Measurements from ENCODE around the gene ZC3H12D. TPM values are rescaled to one million over a fixed set of nuclear protein-coding genes. Genes with fewer than 3 reads are reported as not detected.

ZC3H12D gene
- total and polyA plus RNA-seq, 2 of the 13 experiments (the other 11 are each of a cell fraction or from before 2014, with no cell fraction given) = 1.2 to 2.7 TPM

DNA sequence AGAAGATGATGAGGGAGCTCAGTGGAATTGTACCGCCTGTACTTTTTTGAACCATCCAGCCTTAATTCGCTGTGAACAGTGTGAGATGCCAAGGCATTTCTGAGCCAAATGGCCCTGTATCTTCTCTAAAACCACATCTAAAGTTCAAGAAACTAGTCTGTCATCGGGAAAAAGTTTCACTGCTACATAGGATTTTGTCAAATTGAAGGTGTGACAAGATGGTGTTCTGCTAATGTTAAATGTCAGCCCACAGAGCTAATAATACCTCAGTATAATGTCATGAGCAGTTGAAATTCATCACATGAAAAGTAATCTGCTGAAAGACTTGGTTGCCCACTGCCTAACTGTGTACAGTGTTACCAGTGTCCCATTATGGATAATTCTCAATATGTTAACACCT is 75.2 kb downstream of the ZC3H12D start:
- H4K20me1 ChIP-seq (ENCODE audit: insufficient read depth, low read length) = no peaks in the 10 kb centered on the region
- no peaks in the 10 kb centered on the region for H3K79me2 ChIP-seq (ENCODE audit: insufficient read depth, low read length)
- no peaks in the 10 kb centered on the region for H3K9me3 ChIP-seq (ENCODE audit: low read length)
- peaks cover 4 to 23% of the 10 kb centered on the region in 2 experiments for H3K36me3 ChIP-seq (replicated peaks in 1 of 2; ENCODE audit: control insufficient read depth in 1 of 2, insufficient read depth in 2 of 2, low read length in 2 of 2)
- no peak overlapping the region for H2AFZ ChIP-seq (ENCODE audit: low read length)
- 98% methylated on average over 3 of the region's 3 CpGs for WGBS (ENCODE audit: low lambda C conversion rate)
- BruUV-seq (replicated peaks) = no TSS peak
- no peak overlapping the region for H3K4me2 ChIP-seq (ENCODE audit: low read depth, low read length)
- ATAC-seq (no peak), FAIRE-seq (no peak), DNase-seq (ENCODE audit: low spot score) (no peak)
- H3K27ac ChIP-seq (ENCODE audit: extremely low read length, insufficient read depth, low read length) = no peak overlapping the region
- intact Hi-C loops (cut with micrococcal nuclease; ENCODE audit: unreplicated experiment) = no loop called here
- H3K4me1 ChIP-seq (ENCODE audit: insufficient read depth, low read length) = no peaks in the 10 kb centered on the region
- POLR2A ChIA-PET = no interaction called here
- CTCF ChIA-PET (ENCODE audit: low intra/inter-chr PET ratio, low total read pairs) = no interaction called here
- H3K27me3 ChIP-seq (ENCODE audit: control insufficient read depth in 1 of 2, insufficient read depth in 2 of 2, low read length in 2 of 2) = no peaks in the 10 kb centered on the region; a peak in 1 of 5 replicates
- H3K9ac ChIP-seq (ENCODE audit: insufficient read depth, low read depth, low read length) = no peak overlapping the region
- in situ Hi-C loops (cut with HindIII; ENCODE audit: extremely low pct_ligation_motif_present, low pct_unique_long_range_greater_than_20kb) = no loop called here
- no peak overlapping the region for H3K4me3 ChIP-seq (replicated peaks in 1 of 3; ENCODE audit: insufficient read depth in 1 of 3, low read depth in 2 of 3, low read length in 3 of 3)
- no peak for TF ChIP-seq ZKSCAN1 (IDR thresholded peaks at IDR 0.05; ENCODE audit: low read length)
- no peak for TF ChIP-seq ZNF883 (CRISPR knock-in tag; IDR thresholded peaks at IDR 0.05; ENCODE audit: not compliant biosample characterization)
- no peak for TF ChIP-seq TBX2 (CRISPR knock-in tag; IDR thresholded peaks at IDR 0.05; ENCODE audit: borderline replicate concordance)
- TF ChIP-seq ZNF513 (CRISPR knock-in tag; conservative IDR thresholded peaks at IDR 0.05) = no peak
- TF ChIP-seq MBD4 (IDR thresholded peaks at IDR 0.05; ENCODE audit: borderline replicate concordance, low read length) = no peak
- TF ChIP-seq BCLAF1 (IDR thresholded peaks at IDR 0.05) = no peak
- TF ChIP-seq, protein P1, sequence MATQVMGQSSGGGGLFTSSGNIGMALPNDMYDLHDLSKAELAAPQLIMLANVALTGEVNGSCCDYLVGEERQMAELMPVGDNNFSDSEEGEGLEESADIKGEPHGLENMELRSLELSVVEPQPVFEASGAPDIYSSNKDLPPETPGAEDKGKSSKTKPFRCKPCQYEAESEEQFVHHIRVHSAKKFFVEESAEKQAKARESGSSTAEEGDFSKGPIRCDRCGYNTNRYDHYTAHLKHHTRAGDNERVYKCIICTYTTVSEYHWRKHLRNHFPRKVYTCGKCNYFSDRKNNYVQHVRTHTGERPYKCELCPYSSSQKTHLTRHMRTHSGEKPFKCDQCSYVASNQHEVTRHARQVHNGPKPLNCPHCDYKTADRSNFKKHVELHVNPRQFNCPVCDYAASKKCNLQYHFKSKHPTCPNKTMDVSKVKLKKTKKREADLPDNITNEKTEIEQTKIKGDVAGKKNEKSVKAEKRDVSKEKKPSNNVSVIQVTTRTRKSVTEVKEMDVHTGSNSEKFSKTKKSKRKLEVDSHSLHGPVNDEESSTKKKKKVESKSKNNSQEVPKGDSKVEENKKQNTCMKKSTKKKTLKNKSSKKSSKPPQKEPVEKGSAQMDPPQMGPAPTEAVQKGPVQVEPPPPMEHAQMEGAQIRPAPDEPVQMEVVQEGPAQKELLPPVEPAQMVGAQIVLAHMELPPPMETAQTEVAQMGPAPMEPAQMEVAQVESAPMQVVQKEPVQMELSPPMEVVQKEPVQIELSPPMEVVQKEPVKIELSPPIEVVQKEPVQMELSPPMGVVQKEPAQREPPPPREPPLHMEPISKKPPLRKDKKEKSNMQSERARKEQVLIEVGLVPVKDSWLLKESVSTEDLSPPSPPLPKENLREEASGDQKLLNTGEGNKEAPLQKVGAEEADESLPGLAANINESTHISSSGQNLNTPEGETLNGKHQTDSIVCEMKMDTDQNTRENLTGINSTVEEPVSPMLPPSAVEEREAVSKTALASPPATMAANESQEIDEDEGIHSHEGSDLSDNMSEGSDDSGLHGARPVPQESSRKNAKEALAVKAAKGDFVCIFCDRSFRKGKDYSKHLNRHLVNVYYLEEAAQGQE (IDR thresholded peaks at IDR 0.05; ENCODE audit: borderline replicate concordance in 1 of 2, low read depth in 1 of 2, low read length in 2 of 2) = no peak
- TF ChIP-seq ZNF652 (CRISPR knock-in tag; IDR thresholded peaks at IDR 0.05; ENCODE audit: borderline replicate concordance, low read depth) = no peak
- no peak for TF ChIP-seq PTBP1 (IDR thresholded peaks at IDR 0.05; ENCODE audit: low read depth, low read length, poor library complexity, severe bottlenecking)
- TF ChIP-seq DR1 (CRISPR knock-in tag; IDR thresholded peaks at IDR 0.05) = no peak
- no peak for TF ChIP-seq SMYD3 (CRISPR knock-in tag; IDR thresholded peaks at IDR 0.05)
- TF ChIP-seq MAFG (CRISPR knock-in tag; IDR thresholded peaks at IDR 0.05) = no peak
- no peak for TF ChIP-seq ZSCAN25 (CRISPR knock-in tag; IDR thresholded peaks at IDR 0.05)
- no peak for TF ChIP-seq NCOA5 (CRISPR knock-in tag; IDR thresholded peaks at IDR 0.05)
- TF ChIP-seq ZNF263 (CRISPR knock-in tag; IDR thresholded peaks at IDR 0.05) = no peak
- TF ChIP-seq, protein P2, sequence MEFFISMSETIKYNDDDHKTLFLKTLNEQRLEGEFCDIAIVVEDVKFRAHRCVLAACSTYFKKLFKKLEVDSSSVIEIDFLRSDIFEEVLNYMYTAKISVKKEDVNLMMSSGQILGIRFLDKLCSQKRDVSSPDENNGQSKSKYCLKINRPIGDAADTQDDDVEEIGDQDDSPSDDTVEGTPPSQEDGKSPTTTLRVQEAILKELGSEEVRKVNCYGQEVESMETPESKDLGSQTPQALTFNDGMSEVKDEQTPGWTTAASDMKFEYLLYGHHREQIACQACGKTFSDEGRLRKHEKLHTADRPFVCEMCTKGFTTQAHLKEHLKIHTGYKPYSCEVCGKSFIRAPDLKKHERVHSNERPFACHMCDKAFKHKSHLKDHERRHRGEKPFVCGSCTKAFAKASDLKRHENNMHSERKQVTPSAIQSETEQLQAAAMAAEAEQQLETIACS (CRISPR knock-in tag; IDR thresholded peaks at IDR 0.05) = no peak
- no peak for TF ChIP-seq FOSL2 (CRISPR knock-in tag; IDR thresholded peaks at IDR 0.05)

Measured in HepG2 (cell line).